ENCODE data around the gene COX7C.

DNA sequence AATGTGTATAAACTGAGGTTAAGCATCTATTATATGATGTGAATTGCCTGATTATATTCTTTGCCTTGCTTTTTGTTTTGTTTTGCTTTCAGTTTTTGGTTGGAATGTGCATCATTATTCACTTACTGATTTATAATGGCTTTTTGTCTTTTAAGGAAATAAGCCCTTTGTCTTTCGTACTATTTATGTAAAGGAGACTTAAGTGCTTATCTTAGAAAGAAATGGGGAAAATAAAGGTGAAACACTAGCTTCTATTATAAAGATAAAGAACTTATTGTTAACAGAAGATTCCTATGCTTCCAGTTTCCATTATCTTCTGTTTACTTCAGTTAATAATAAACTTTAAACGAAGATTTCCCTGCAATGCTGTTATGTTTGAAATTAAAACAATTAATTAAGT is 23.3 kb downstream of the COX7C start:
- no peak for TF ChIP-seq POLR2AphosphoS5 (IDR thresholded peaks at IDR 0.05; ENCODE audit: borderline replicate concordance, low read depth, low read length)
- TF ChIP-seq EZH2 (IDR thresholded peaks at IDR 0.05), result no peak
- no peak for TF ChIP-seq FOXP2 (optimal IDR thresholded peaks at IDR 0.05; ENCODE audit: control extremely low read depth, extremely low read length, insufficient read depth)
